GM19395 (cell line): ENCODE results near the gene ISCA2.

Source experiments
- ATAC-seq: cut with Tn5 transposase; IDR thresholded peaks from one replicate; pipeline ENCODE4 v1.9.1; 2021; ENCODE audit warnings: mild to moderate bottlenecking, moderate library complexity; ENCODE audit not compliant: unreplicated experiment

Gene ISCA2

GRCh38 chr14:74507840-74508239 lies 14.3 kb downstream of the ISCA2 start:
- no peak for ATAC-seq

- no peak for ATAC-seq
Measured at GRCh38 chr14:74508292-74508731, 14.7 kb downstream of the ISCA2 start.

GRCh38 chr14:74508844-74509428 lies 15.4 kb downstream of the ISCA2 start:
- no peak for ATAC-seq

GRCh38 chr14:74509587-74510222 lies 16.1 kb downstream of the ISCA2 start:
- no peak for ATAC-seq

- ATAC-seq: no peak
Measured at GRCh38 chr14:74510223-74510931, 16.8 kb downstream of the ISCA2 start.

- no peak for ATAC-seq
Measured at GRCh38 chr14:74510959-74511409, 17.4 kb downstream of the ISCA2 start.

- ATAC-seq: no peak
Measured at GRCh38 chr14:74511966-74512830, 18.6 kb downstream of the ISCA2 start.

GRCh38 chr14:74514471-74514941 lies 20.9 kb downstream of the ISCA2 start:
- ATAC-seq: no peak

- no peak for ATAC-seq
Measured at GRCh38 chr14:74515891-74516412, 22.4 kb downstream of the ISCA2 start.

GRCh38 chr14:74516451-74517160 lies 23.0 kb downstream of the ISCA2 start:
- no peak for ATAC-seq

GRCh38 chr14:74517731-74518130 lies 24.2 kb downstream of the ISCA2 start:
- no peak for ATAC-seq

GRCh38 chr14:74518221-74518620 lies 24.7 kb downstream of the ISCA2 start:
- no peak for ATAC-seq

GRCh38 chr14:74519316-74520074 lies 25.9 kb downstream of the ISCA2 start:
- ATAC-seq: no peak

GRCh38 chr14:74521756-74522155 lies 28.2 kb downstream of the ISCA2 start:
- no peak for ATAC-seq

GRCh38 chr14:74522740-74523139 lies 29.2 kb downstream of the ISCA2 start:
- ATAC-seq: no peak

- no peak for ATAC-seq
Measured at GRCh38 chr14:74524076-74524811, 30.7 kb downstream of the ISCA2 start.

- ATAC-seq: no peak
Measured at GRCh38 chr14:74524812-74525135, 31.2 kb downstream of the ISCA2 start.

GRCh38 chr14:74525361-74525851 lies 31.8 kb downstream of the ISCA2 start:
- no peak for ATAC-seq
